H4 (cell line): ENCODE data around the gene PVR. TPM values are rescaled to one million over a fixed set of nuclear protein-coding genes. Genes with fewer than 3 reads are reported as not detected.
"Not testable (repeated sequence)": the region's sequence is repeated elsewhere in the genome, so short reads cannot be mapped to it uniquely, and the experiment has no call there.

ENCODE experiments used
- DNase-seq: peaks from one replicate; pipeline ENCODE4 v3.0.0-alpha.2; 2015; ENCODE audit warnings: low spot score
- total RNA-seq: library from RNA; depleted of rRNA; stranded (reverse); fragments of >200 nt; shearing (Covaris generic); gene quantifications from 2 replicates; pipeline ENCODE4 v1.2.3, GENCODE V29; 2014; rRNA removed

Gene PVR
- total RNA-seq, 1 experiment from 2014 or later, result 41.9 TPM

- no peak for DNase-seq
Measured at GRCh38 chr19:44698492-44699201, 54.9 kb downstream of the PVR start, which contains the start of gene CEACAM16. TSS of gene CEACAM16 (plus strand) at chr19:44699151. CDS start at chr19:44701457, 2,306 bp downstream.

GRCh38 chr19:44700547-44700946 lies 56.8 kb downstream of the PVR start:
- no peak for DNase-seq

- no peak for DNase-seq
Measured at GRCh38 chr19:44701228-44701627, 57.5 kb downstream of the PVR start.

DNA sequence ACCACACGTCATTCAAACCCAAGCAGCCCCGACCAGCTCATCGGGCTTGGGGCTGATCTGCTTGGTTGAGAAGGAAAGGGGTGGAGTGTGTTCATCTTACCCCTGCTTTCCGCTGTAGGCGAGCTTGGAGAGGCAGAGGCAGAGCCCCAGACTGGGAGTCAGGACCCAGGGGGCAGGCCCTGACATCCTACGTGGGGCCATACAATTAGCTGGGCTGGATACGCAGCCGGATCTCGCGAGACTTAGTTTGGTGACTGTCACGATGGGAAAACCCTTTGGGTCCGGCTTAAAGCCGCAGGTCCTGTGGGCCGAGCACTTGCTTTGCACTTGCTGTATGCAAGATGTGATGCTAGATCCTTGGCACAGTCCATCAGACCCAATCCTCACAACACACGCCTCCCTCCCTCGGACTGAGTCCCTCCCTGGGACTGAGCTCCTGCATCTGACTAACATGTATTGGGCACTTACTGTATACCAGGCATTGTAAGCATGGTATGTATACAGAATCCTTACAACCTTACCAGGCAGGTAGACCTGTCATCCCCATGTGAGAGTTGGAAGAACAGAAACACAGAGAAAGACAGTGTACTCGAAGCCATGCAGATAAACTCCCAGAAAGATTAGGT lies 59.0 kb downstream of the PVR start:
- DNase-seq, result no peak

DNA sequence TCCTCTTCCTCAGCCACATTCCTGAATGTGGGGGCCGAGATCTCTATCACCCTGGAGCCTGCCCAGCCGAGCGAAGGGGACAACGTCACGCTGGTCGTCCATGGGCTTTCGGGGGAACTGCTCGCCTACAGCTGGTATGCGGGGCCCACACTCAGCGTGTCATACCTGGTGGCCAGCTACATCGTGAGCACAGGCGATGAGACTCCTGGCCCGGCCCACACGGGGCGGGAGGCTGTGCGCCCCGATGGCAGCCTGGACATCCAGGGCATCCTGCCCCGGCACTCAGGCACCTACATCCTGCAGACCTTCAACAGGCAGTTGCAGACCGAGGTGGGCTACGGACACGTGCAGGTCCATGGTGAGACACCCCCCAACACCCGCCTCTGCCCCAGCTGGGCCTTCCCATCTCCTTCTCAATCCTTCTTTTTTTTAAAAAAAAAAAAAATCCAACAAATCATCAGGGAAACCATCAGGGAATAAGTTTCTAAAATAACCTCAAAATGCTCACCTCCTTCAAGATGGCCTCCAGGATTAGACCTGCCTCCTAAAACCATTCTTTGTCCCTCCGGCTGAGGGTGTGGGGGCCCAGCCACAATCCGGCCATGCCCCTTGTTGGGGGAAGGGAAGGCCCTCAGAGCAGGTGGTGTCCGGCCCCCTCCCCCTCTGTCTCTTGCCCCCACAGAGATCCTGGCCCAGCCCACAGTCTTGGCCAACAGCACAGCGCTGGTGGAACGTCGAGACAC lies 59.8 kb downstream of the PVR start:
- DNase-seq, result no peak

DNA sequence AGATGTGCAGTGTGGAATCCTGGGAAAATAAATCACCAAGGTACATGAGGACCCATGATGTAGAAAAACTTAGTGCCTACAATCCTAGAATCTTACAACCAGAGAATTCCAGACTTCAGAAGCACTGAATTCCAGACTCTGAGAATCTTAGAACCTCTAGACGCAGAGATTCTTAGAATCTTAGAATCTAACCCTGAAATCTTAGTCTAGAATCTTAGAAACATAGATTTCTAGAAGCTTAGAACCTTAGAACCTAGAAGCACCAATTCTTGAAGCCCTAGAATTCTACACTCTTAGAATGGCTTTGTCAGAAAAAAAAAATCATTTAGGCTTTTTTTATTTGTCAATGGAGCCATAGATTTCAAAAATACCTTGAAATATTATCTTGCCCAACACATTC lies 61.3 kb downstream of the PVR start:
- no peak for DNase-seq

DNA sequence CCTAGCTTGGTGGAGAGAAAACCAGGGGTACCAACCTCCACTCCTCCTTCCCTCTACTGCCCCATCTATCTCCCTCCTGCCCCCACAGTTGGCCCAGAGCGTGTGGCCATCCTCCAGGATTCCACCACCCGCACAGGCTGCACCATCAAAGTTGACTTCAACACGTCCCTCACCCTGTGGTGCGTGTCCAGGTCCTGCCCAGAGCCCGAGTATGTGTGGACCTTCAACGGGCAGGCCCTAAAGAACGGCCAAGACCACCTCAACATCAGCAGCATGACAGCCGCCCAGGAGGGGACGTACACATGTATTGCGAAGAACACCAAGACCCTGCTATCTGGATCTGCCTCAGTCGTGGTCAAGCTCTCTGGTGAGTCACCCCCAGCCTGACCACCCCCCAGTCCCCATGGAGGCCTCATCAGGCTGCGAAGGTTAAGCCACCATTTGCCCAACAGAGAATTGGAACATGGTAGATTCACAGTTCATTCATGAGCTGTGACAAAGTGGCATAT lies 61.8 kb downstream of the PVR start:
- no peak for DNase-seq

- DNase-seq, result no peak
Measured at GRCh38 chr19:44706506-44707236, 63.0 kb downstream of the PVR start.

GRCh38 chr19:44707794-44708193 lies 64.1 kb downstream of the PVR start:
- DNase-seq, result no peak

GRCh38 chr19:44708940-44709339 lies 65.2 kb downstream of the PVR start:
- no peak for DNase-seq

- not testable (repeated sequence) for DNase-seq
Measured at GRCh38 chr19:44709434-44710266, 65.9 kb downstream of the PVR start.

DNA sequence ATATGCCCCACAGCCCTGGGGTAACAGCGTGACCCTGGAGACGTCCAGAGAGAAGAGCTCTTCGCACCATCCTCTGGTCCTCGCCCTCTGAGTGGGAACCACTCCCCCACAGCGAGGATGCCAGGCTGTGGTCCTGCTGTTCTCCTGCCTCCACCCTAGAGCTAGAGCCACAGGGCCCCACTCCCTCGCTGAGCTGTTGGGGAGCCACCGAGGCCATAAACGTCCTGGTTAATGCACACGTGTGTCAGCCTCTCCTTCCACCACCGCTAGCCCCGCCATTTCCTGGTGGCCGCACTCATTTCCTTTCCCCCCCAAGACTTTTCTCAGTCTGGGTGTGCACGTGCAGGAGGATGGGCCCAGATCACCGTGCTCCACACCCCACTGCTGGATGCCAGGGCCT lies 66.8 kb downstream of the PVR start:
- no peak for DNase-seq

- no peak for DNase-seq
Measured at GRCh38 chr19:44712864-44713515, 69.3 kb downstream of the PVR start.

Other genes with a start within 250 kb of the PVR start
- 0.31 and 0.87 TPM in 2 replicates for gene ZNF285, start 242.3 kb upstream of the PVR start, total RNA-seq
- 6.6 and 9.9 TPM in 2 replicates for gene ZNF229, start 195.4 kb upstream of the PVR start, total RNA-seq
- gene ZNF180, start 143.4 kb upstream of the PVR start, total RNA-seq, result 5.8 and 7.6 TPM in 2 replicates
- not detected in 2 replicates for gene CEACAM20, start 114.2 kb upstream of the PVR start, total RNA-seq
- gene IGSF23, start 30.3 kb upstream of the PVR start, total RNA-seq, result not detected in 2 replicates
- gene CEACAM19, start 27.6 kb downstream of the PVR start, total RNA-seq, result 0.23 and 1.0 TPM in 2 replicates
- gene CEACAM16, start 55.2 kb downstream of the PVR start, total RNA-seq, result not detected in 2 replicates
- gene BCL3, start 104.8 kb downstream of the PVR start, total RNA-seq, result 7.8 and 11.6 TPM in 2 replicates
- not detected in 2 replicates for gene CBLC, start 134.0 kb downstream of the PVR start, total RNA-seq
- 5.8 and 6.2 TPM in 2 replicates for gene BCAM, start 165.2 kb downstream of the PVR start, total RNA-seq
- gene NECTIN2, start 202.4 kb downstream of the PVR start, total RNA-seq, result 42.0 and 43.3 TPM in 2 replicates
- gene TOMM40, start 247.3 kb downstream of the PVR start, total RNA-seq, result 59.0 and 68.6 TPM in 2 replicates